GM12878 (cell line): Measurements from ENCODE around the gene ULBP1. TPM values are rescaled to one million over a fixed set of nuclear protein-coding genes. Genes with fewer than 3 reads are reported as not detected.

Experiments
- ATAC-seq: fragments of 200-7000 bp; cut with Tn5 transposase; 3 replicates; pipeline ENCODE4 v1.9.1; 2020; ENCODE audit warnings: mild to moderate bottlenecking, moderate library complexity
- BruUV-seq: library from RNA; stranded (reverse); fragments of 400-500 nt; replicated peaks from 2 replicates; lab custom pipeline; 2021; lab: Mats Ljungman, UMichigan
- CTCF ChIA-PET: fragments of 300-600 bp; sonication (Branson Sonifier 250); formaldehyde crosslinking; extraction: SDS; loops from one replicate; lab custom pipeline; 2021; ENCODE audit warnings: inconsistent platforms; lab: Yijun Ruan, JAX
- POLR2A ChIA-PET: fragments of 350-600 bp; formaldehyde crosslinking; extraction: SDS; loops from one replicate; lab custom pipeline; 2021; ENCODE audit warnings: inconsistent platforms; lab: Charles Lee
- RAD21 ChIA-PET: fragments of 300-600 bp; sonication (Branson Sonifier 250); formaldehyde crosslinking; loops from one replicate; lab custom pipeline; 2023; ENCODE audit warnings: antibody characterized with exemption; ENCODE audit not compliant: unreplicated experiment; lab: Charles Lee
- SMC1A ChIA-PET: fragments of 300-600 bp; sonication (Branson Sonifier 250); formaldehyde crosslinking; loops from one replicate; lab custom pipeline; 2023; ENCODE audit not compliant: unreplicated experiment, uncharacterized antibody; lab: Charles Lee
- DNase-seq: peaks from one replicate; pipeline ENCODE4 v3.0.0-alpha.2; 2011; ENCODE audit warnings: low read depth, low spot score
- FAIRE-seq: peaks from 3 replicates; lab custom pipeline; 2011; peaks lifted over from hg19 to GRCh38; lab: Jason Lieb, UNC
- H2AFZ ChIP-seq: 2 replicates; pipeline ENCODE4 v1.6.0; 2011; ENCODE audit warnings: low read depth, low read length, control low read depth; ENCODE audit not compliant: control insufficient read depth
- H3K27ac ChIP-seq: 2 replicates; pipeline ENCODE4 v1.5.1; 2011; ENCODE audit warnings: control low read depth; ENCODE audit not compliant: control insufficient read depth, insufficient read depth
- H3K27me3 ChIP-seq, 2 experiments: replicated peaks in 1 of 2; 2 replicates each; pipeline versions ENCODE4 v1.6.0 to v1.6.1; 2011; ENCODE audit warnings: low read length in 1 of 2; ENCODE audit not compliant: control insufficient read depth in 2 of 2, insufficient read depth in 2 of 2
- H3K36me3 ChIP-seq, 2 experiments: 2 replicates each; pipeline ENCODE4 v1.5.1; 2011; ENCODE audit warnings: low read length in 1 of 2; ENCODE audit not compliant: control insufficient read depth in 2 of 2, insufficient read depth in 2 of 2
- H3K4me1 ChIP-seq: 2 replicates; pipeline ENCODE4 v1.6.1; 2011; ENCODE audit warnings: mild to moderate bottlenecking, low read length, moderate library complexity, mixed read lengths; ENCODE audit not compliant: control insufficient read depth, insufficient read depth
- H3K4me2 ChIP-seq: 2 replicates; pipeline ENCODE4 v1.6.0; 2011; ENCODE audit warnings: control low read depth; ENCODE audit not compliant: control insufficient read depth, insufficient read depth
- H3K4me3 ChIP-seq: fragments of 200-600 bp; sonication (generic); 2 replicates; pipeline ENCODE4 v1.5.1; 2016
- H3K79me2 ChIP-seq: 2 replicates; pipeline ENCODE4 v1.6.0; 2011; ENCODE audit warnings: low read length; ENCODE audit not compliant: control insufficient read depth, insufficient read depth
- H3K9ac ChIP-seq: 2 replicates; pipeline ENCODE4 v1.8.0; 2011; ENCODE audit warnings: low read length, control low read depth, mixed read lengths; ENCODE audit not compliant: control insufficient read depth, insufficient read depth
- H3K9me3 ChIP-seq: replicated peaks from 3 replicates; pipeline ENCODE4 v1.5.1; 2011; ENCODE audit warnings: mild to moderate bottlenecking, low read length; ENCODE audit not compliant: control insufficient read depth, insufficient read depth
- H4K20me1 ChIP-seq: 2 replicates; pipeline ENCODE4 v1.6.0; 2011; ENCODE audit not compliant: control insufficient read depth, insufficient read depth
- CBFB ChIP-seq: IDR thresholded peaks from 2 replicates; pipeline ENCODE4 v1.6.1; 2016; ENCODE audit warnings: antibody characterized with exemption, low read depth
- HDAC6 ChIP-seq: fragments of 200-600 bp; sonication (generic); IDR thresholded peaks from one replicate; pipeline ENCODE4 v1.8.0; 2017; ENCODE audit warnings: antibody characterized with exemption; ENCODE audit not compliant: unreplicated experiment
- KAT2A ChIP-seq: conservative IDR thresholded peaks from 2 replicates; pipeline ENCODE4 v1.6.1; 2011; ENCODE audit warnings: low read depth, low read length; ENCODE audit not compliant: control insufficient read depth
- KDM1A ChIP-seq: fragments of 200-600 bp; sonication (generic); IDR thresholded peaks from 2 replicates; pipeline ENCODE4 v1.6.1; 2016; ENCODE audit warnings: borderline replicate concordance
- MLLT1 ChIP-seq: fragments of 450-650 bp; IDR thresholded peaks from 2 replicates; pipeline ENCODE4 v1.6.1; 2016; ENCODE audit warnings: mild to moderate bottlenecking
- MYC ChIP-seq: IDR thresholded peaks from 2 replicates; pipeline ENCODE4 v1.6.1; 2011; ENCODE audit warnings: mild to moderate bottlenecking, low read length, moderate library complexity, inconsistent platforms; ENCODE audit not compliant: insufficient read depth, insufficient replicate concordance, insufficient read length, severe bottlenecking
- PAX5 ChIP-seq: IDR thresholded peaks from 2 replicates; pipeline ENCODE4 v1.6.1; 2011; ENCODE audit warnings: low read depth, low read length, borderline replicate concordance
- POLR2AphosphoS2 ChIP-seq: IDR thresholded peaks from 2 replicates; pipeline ENCODE4 v1.6.1; 2011; ENCODE audit warnings: low read depth, mild to moderate bottlenecking, low read length, improper control_type of control experiment, moderate library complexity
- RCOR1 ChIP-seq: conservative IDR thresholded peaks from 2 replicates; pipeline ENCODE4 v1.6.1; 2012; ENCODE audit warnings: low read depth, low read length, improper control_type of control experiment
- RFX5 ChIP-seq: IDR thresholded peaks from 2 replicates; pipeline ENCODE4 v1.6.1; 2011; ENCODE audit warnings: low read depth, low read length, improper control_type of control experiment
- SP1 ChIP-seq: IDR thresholded peaks from one replicate; pipeline ENCODE4 v1.6.1; 2011; ENCODE audit warnings: low read depth, low read length
- ZNF207 ChIP-seq: fragments of 450-650 bp; IDR thresholded peaks from 2 replicates; pipeline ENCODE4 v1.6.1; 2014; ENCODE audit warnings: antibody characterized with exemption, mild to moderate bottlenecking, borderline replicate concordance
- WGBS: methylation state at CpG from one replicate; pipeline ENCODE4 v1.1.6; 2016; ENCODE audit warnings: low lambda C conversion rate; ENCODE audit not compliant: insufficient replicate concordance, insufficient coverage; ENCODE audit errors: missing lambda C conversion rate; 5-methylcytosine and 5-hydroxymethylcytosine counted together
- in situ Hi-C: fragments of 300-500 bp; cut with MboI; formaldehyde crosslinking; loops from 9 replicates; pipeline ENCODE4 v1.14.3; 2018; ENCODE audit warnings: mixed read lengths
- intact Hi-C: fragments of 100-400 bp; cut with micrococcal nuclease; formaldehyde crosslinking; loops from one replicate; pipeline ENCODE4 v1.14.2; 2022; ENCODE audit not compliant: unreplicated experiment
- polyA plus RNA-seq, 11 experiments: library from polyadenylated mRNA; depleted of rRNA in 4 of 11; unstranded in 6 of 11; stranded (reverse) in 5 of 11; fragments of >200 nt; fragmentation: Nextera tagmentation in 4 of 11; fragmentation: Illumina TruSeq in 1 of 11; extraction: Ambion mirVana in 4 of 11; extraction: Trizol in 1 of 11; gene quantifications; 1 replicate in 1 of 11; 2 replicates in 10 of 11; pipeline versions ENCODE4 v1.2.1 to v1.2.3, GENCODE V29; 2011 to 2016; ENCODE audit warnings: inconsistent platforms in 2 of 11, missing spikeins in 2 of 11, low read depth in 1 of 11
- total RNA-seq, 4 experiments: library from RNA; depleted of rRNA in 3 of 4; stranded (reverse); fragments of >200 nt in 3 of 4; fragmentation: Illumina TruSeq in 1 of 4; extraction: Trizol in 1 of 4; gene quantifications; 2 replicates each; pipeline versions ENCODE4 v1.2.1 to v1.2.3, GENCODE V29; 2013 to 2021
- TF ChIP-seq, protein P1 (sequence below): IDR thresholded peaks from 2 replicates; pipeline ENCODE4 v1.6.1; 2012; ENCODE audit warnings: low read depth, low read length, improper control_type of control experiment
- TF ChIP-seq, protein P2 (sequence below): fragments of 450-650 bp; IDR thresholded peaks from 2 replicates; pipeline ENCODE4 v1.6.1; 2017; ENCODE audit warnings: mild to moderate bottlenecking, low read depth, inconsistent platforms; ENCODE audit not compliant: poor library complexity, severe bottlenecking

The ULBP1 gene
- total and polyA plus RNA-seq, 10 of the 15 experiments (the other 5 are each of a cell fraction or from before 2014, with no cell fraction given): 0.02 to 0.12 (median 0.04) TPM; not detected in 7

DNA sequence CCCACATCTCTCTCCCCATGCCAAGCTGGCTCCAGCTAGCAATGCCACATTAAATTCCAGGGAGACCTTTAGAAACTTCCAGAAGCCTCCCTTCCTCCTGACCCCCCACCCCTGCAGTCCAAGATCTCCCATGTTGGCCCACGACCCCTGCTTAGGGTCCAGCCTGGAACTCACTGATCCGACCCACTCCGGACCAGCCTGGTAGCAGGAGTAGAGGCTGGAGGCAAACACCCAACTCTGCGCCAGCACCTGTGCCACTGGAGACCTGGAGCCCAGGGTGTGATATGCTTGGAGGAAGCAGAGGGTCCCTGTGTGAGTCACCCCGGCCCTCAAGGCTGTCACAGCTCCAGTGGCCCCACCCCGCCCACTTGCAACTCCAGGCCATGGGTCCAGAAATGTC is 3.3 kb upstream of the ULBP1 start:
- DNase-seq: no peak
- ChIA-PET CTCF (interaction anchor here (1.0 kb wide), 1 partner anchor 46 kb away, joined by 3 read pairs; no protein-coding TSS in a partner anchor), RAD21 (no interaction called here), SMC1A (interaction anchor here (1.5 kb wide), 1 partner anchor 56 kb away, joined by 3 read pairs; no protein-coding TSS in a partner anchor), POLR2A (no interaction called here)
- H3K4me2 ChIP-seq: no peak overlapping the region
- H3K79me2 ChIP-seq: no peaks in the 10 kb centered on the region
- no peaks in the 10 kb centered on the region for H4K20me1 ChIP-seq
- peaks cover 17 to 23% of the 10 kb centered on the region in 2 experiments for H3K27me3 ChIP-seq
- H3K4me3 ChIP-seq: no peak overlapping the region
- H3K9ac ChIP-seq: no peak overlapping the region
- WGBS: 61% methylated on average over 5 of the region's 6 CpGs
- FAIRE-seq: no peak
- H2AFZ ChIP-seq: no peak overlapping the region
- no peaks in the 10 kb centered on the region for H3K36me3 ChIP-seq
- no peak overlapping the region for H3K27ac ChIP-seq
- TF ChIP-seq RCOR1: no peak
- TF ChIP-seq MYC: no peak
- TF ChIP-seq MLLT1: no peak
- TF ChIP-seq POLR2AphosphoS2: no peak
- no peak for TF ChIP-seq KDM1A
- no peak for TF ChIP-seq PAX5
- no peak for TF ChIP-seq SP1
- no peak for TF ChIP-seq HDAC6
- TF ChIP-seq, protein P1, sequence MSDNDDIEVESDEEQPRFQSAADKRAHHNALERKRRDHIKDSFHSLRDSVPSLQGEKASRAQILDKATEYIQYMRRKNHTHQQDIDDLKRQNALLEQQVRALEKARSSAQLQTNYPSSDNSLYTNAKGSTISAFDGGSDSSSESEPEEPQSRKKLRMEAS: no peak
- TF ChIP-seq, protein P2, sequence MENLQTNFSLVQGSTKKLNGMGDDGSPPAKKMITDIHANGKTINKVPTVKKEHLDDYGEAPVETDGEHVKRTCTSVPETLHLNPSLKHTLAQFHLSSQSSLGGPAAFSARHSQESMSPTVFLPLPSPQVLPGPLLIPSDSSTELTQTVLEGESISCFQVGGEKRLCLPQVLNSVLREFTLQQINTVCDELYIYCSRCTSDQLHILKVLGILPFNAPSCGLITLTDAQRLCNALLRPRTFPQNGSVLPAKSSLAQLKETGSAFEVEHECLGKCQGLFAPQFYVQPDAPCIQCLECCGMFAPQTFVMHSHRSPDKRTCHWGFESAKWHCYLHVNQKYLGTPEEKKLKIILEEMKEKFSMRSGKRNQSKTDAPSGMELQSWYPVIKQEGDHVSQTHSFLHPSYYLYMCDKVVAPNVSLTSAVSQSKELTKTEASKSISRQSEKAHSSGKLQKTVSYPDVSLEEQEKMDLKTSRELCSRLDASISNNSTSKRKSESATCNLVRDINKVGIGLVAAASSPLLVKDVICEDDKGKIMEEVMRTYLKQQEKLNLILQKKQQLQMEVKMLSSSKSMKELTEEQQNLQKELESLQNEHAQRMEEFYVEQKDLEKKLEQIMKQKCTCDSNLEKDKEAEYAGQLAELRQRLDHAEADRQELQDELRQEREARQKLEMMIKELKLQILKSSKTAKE: no peak
- TF ChIP-seq CBFB: no peak
- no peak for TF ChIP-seq ZNF207
- no peak for TF ChIP-seq RFX5
- TF ChIP-seq KAT2A: no peak
- intact Hi-C loops (no loop called here), in situ Hi-C loops (no loop called here)
- H3K9me3 ChIP-seq: peaks cover 16% of the 10 kb centered on the region; the same call in 2 of the 3 replicates
- H3K4me1 ChIP-seq: peaks cover 7% of the 10 kb centered on the region
- no peak for ATAC-seq
- BruUV-seq: no TSS peak
